NCI-H460 (cell line): ENCODE measurements around the gene CCR5AS.
"Not testable (repeated sequence)": the region's sequence is repeated elsewhere in the genome, so short reads cannot be mapped to it uniquely, and the experiment has no call there.

ENCODE experiments used
- DNase-seq: peaks from one replicate; pipeline ENCODE4 v3.0.0-alpha.2; 2016; ENCODE audit warnings: low read depth; ENCODE audit errors: extremely low read depth

Gene CCR5AS

DNA sequence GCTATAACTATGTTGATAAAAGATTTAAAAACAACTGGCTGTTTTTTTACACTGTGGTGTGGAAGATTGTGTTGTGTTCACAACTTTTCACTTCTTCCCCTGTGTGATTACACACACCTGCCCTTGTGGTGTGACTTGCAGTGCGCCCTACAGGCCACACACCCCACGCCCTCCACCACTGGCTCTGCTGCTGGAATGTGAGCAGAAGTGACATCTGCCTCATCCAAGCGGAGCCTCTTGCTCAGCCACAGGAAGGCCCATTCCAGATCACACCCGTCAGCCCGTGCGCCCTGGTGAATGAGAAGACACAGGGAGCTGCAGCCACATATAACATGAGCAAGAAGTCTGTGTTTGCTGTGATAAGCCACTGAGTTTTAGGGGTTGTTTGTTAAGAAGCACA is 46.0 kb downstream of the CCR5AS start:
- no peak for DNase-seq

DNA sequence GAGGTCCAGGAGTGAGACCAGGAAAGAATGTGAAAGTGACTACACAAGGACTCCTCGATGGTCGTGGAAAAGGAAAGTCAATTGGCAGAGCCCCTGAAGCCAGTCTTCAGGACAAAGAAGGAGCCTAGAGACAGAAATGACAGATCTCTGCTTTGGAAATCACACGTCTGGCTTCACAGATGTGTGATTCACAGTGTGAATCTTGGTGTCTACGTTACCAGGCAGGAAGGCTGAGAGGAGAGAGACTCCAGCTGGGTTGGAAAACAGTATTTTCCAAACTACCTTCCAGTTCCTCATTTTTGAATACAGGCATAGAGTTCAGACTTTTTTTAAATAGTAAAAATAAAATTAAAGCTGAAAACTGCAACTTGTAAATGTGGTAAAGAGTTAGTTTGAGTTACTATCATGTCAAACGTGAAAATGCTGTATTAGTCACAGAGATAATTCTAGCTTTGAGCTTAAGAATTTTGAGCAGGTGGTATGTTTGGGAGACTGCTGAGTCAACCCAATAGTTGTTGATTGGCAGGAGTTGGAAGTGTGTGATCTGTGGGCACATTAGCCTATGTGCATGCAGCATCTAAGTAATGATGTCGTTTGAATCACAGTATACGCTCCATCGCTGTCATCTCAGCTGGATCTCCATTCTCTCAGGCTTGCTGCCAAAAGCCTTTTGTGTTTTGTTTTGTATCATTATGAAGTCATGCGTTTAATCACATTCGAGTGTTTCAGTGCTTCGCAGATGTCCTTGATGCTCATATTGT is 47.0 kb downstream of the CCR5AS start:
- no peak for DNase-seq

DNA sequence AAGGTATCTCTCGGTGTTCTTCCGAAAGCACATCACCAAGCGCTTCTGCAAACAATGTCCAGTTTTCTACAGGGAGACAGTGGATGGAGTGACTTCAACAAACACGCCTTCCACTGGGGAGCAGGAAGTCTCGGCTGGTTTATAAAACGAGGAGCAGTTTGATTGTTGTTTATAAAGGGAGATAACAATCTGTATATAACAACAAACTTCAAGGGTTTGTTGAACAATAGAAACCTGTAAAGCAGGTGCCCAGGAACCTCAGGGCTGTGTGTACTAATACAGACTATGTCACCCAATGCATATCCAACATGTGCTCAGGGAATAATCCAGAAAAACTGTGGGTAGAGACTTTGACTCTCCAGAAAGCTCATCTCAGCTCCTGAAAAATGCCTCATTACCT is 48.4 kb downstream of the CCR5AS start:
- no peak for DNase-seq

DNA sequence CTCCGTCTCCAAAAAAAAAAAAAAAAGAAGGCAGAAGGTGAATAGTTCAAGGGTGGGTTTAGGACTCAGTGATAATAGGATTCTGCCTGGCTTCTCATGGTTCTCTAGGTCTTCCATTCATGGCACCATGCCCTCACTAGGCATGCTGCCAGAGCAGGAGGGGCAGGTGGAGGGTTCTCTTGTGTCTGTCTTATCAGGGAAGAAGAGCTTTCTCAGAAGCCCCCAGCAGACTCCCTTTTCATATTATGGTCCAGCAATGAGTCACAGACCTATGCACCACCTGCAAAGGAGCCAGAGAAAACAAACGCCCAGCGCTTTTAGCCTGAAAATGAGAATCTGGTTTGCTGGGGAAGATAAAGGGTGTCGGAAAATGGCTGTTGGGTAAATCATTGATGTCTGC is 50.0 kb downstream of the CCR5AS start:
- DNase-seq: no peak

DNA sequence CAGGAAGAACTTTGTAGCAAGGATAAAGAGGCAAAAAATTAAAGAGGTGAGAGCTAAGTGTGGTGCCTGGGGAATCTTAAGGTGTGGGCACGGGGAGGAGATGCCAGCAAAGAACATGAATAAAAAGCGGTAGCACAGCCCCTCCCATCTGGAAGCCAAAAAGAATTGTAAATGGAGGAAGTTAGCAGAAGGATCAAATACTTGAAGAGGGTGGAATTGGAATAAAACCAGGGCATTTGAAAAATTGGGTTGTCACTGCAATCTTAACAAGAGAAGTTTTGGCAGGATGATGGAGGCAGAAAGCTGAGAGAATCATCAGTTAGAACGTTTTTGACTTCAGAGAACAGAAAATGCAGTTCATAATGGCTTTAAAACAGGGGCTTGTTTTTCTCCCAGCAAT is 50.6 kb downstream of the CCR5AS start:
- DNase-seq: no peak

DNA sequence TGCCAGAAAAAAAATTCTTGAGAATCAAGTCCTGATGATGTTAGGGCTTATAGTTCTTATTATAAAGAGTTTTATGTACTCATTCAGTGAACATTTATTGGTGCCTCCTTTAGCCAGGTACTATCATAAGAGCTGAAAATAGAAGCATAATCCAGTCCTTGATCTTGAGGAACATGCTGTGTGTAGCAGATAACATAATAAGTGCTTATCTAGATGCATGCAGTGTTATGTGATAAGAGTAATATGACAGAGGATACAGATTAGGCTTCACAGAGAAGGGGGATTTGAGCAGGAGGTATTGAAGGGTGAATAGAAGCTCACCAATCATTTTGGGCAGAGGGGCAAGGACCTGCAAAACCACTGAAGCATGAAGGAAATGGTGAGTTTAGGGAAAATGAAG is 51.9 kb downstream of the CCR5AS start:
- DNase-seq: no peak

DNA sequence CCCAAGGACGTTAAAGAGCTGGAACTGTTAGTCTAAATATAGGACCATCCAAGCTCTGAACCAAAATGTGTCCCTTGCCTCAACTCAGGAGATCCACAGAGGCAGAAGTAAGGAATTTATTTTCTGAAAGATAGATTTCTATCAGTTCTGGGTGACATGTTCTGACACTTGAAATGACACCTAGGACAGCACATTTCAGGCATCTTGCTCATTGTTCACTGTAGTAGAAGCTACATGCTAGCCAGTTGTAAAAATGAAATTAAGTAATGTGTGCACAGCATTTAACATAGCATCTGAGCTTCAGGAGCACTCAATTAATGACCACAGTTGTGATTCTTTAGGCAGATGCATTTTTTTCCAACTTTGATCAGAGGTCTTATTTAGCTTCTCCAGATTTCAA is 52.4 kb downstream of the CCR5AS start:
- no peak for DNase-seq

DNA sequence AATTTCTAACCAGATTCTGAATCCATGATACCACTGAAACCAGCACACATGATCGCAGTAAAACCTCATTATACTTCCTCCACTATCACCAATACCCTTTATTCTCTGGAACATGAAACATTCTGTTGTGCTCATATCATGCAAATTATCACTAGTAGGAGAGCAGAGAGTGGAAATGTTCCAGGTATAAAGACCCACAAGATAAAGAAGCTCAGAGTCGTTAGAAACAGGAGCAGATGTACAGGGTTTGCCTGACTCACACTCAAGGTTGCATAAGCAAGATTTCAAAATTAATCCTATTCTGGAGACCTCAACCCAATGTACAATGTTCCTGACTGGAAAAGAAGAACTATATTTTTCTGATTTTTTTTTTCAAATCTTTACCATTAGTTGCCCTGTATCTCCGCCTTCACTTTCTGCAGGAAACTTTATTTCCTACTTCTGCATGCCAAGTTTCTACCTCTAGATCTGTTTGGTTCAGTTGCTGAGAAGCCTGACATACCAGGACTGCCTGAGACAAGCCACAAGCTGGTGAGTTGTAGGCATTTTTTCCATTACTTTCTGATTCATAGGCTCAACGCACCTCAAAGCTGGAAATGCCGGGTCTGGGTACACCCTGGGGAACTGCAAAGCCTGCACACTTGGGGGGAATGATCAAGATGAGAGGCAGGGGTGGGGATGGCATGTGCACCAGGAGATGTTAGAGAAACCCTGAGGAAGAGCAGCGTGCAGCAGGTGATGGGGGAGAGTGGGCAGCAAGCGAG is 53.0 kb downstream of the CCR5AS start, which contains the start of gene CCR2:
Gene CCR2 (plus strand): TSS at position 465 of the 764 bp plus-strand sequence. CDS start 3,417 bp downstream, outside the sequence.
- no peak for DNase-seq

DNA sequence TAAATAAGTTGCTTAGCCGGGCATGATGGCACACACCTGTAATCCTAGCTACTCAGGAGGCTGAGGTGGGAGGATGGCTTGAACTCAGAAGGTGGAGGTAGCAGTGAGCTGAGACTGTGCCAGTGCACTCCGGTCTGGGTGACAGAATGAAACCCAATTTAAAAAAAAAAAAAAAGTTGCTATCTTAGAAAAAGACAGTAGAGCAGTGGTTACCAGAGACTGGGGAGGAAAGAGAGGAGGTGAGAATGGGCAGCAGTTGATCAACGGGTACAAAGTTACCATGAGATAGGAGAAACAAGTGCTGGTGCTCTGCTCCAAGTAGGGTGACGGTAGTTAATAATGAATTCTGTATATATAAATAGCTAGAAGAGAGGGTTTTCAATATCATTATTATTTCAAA is 53.8 kb downstream of the CCR5AS start:
- no peak for DNase-seq

DNA sequence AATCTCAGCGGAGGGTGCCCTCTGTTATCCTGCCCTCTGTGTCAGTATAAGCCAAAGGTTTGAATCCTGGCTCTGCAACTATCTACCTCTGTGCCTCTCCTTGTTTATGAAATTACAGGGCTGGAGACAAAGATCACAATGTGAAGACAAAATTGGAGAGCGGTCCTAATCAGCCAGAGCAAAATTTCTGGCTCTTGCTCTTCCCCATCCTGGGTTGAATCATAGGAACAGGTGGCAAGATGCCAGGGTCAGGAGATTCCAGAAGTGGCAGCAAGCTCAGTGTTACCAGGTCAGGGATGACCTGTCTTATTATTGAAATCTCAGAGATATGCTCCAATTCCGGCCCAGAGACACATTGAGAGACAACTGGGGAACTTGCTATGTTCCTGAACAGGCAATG is 55.2 kb downstream of the CCR5AS start:
- DNase-seq: no peak

DNA sequence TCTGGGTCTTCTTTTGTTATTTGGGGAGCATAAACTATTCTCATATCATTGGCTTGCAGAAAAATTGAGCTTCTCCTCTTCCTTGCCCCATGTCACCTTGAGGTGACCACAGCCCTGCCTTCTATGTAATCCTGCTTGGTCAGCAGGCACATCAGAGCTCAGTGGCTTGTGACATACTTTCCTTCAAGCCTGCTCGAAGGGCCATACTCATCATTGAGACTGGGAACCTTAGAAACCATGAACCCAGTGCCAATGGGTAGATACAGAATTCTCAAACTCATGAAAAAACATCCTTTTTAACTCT is 56.7 kb downstream of the CCR5AS start:
- no peak for DNase-seq

DNA sequence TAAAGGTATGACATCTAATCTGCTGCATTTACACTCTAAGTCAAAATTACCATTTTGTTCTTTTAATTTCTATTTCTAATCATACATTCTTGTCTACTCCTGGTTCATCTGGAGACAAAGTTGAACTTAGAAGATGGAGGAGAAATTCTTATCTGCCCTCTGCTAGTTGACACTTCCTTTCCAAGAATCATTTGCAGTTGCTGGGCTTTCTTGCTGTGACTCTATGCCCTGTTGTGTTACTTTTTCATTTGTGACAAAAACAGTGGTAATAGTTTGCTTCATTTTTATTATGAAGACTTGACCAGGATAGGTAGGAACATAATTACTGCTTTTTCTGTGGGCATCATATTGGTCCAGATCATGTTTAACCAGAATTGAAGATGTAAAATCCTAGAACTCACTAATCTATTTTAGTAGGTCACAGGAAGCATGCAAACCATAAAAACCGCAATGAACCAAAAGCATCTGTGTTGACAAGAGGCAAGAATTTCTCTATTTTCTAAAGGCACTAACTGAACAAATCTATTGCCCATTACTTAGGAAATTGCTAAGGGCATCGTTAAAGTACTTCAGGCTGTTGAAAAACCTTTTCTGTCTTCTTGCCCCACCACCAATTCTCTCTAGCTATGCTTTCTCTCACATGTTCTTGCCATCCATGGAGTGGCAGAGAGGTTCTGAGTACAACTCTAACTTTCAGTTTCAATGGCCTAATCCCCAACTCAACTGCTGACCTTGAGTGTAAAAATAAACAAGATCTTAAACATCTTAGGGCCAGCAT is 57.2 kb downstream of the CCR5AS start:
- no peak for DNase-seq

DNA sequence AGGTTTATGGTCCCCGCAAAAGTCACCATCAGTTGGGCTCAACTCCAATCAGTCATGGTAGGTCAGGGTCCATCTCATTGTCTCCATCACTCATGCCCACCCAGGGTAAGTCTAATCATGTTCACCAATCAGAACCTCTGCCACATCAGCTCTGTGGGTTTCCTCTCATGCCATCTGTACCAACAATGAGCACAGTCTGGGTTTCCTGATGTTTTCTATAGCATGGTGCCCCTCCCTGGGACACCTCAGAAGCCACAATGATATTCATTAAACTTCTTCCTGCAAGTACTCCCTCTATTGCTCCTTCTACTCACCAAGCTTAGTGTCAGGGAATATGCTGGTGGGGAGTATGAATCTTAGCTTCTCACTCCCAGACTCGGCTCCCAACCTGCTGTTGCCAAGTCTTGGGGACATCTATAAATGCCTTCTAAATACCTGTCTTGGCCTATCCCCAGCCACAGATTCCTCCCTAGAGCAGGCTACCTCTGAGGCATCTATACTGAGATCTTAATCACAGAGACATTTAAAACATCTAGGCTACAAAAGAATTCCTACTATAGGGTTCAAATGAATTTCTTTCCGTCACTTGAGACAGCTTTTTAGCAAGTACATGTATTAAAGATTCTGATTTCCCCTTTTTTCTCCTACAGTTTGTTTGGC is 57.9 kb downstream of the CCR5AS start:
- no peak for DNase-seq

DNA sequence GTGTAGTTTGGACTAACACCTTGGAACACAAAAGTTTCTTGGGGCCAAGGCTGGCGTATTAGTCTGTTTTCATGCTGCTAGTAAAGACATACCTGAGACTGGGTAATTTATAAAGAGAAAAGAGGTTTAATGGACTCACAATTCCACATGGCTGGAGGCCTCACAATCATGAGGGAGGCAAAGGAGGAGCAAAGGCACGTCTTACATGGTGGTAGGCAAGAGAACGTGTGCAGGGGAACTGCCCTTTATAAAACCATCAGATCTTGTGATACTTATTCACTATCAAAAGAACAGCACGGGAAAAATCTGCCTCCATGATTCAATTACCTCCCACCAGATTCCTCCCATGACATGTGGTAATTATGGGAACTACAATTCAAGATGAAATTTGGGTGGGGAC is 62.4 kb downstream of the CCR5AS start:
- DNase-seq: no peak

DNA sequence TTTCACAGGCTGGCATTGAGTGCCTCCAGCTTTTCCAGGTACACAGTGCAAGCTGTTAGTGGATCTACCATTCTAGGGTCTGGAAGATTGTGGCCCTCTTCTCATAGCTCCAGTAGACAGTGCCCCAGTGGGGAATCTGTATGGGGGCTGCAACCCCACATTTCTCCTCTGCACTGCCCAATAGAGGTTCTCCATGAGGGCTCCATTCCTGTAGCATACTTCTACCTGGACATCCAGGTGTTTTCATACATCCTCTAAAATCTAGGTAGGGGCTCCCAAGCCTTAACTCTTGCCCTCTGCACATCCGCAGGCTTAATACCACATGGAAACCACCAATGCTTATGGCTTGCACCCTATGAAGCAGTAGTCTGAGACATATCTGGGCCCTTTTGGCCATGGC is 68.0 kb downstream of the CCR5AS start:
- DNase-seq: no peak

DNA sequence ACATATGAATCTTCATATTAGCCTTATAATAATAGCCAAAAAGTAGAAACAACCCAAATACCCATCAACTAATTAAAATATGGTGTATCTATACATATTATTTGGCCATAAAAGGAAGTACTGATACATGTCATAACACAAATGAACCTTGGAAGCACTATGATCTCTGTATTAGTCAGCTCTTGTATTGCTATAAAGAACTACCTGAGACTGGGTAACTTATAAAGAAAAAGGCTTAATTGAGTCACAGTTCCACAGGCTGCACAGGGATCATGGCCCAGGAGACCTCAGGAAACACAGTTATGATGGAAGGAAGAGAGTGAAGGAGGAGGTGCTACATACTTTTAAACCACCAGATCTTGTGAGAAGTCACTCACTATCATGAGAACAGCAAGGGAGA is 69.0 kb downstream of the CCR5AS start:
- no peak for DNase-seq

DNA sequence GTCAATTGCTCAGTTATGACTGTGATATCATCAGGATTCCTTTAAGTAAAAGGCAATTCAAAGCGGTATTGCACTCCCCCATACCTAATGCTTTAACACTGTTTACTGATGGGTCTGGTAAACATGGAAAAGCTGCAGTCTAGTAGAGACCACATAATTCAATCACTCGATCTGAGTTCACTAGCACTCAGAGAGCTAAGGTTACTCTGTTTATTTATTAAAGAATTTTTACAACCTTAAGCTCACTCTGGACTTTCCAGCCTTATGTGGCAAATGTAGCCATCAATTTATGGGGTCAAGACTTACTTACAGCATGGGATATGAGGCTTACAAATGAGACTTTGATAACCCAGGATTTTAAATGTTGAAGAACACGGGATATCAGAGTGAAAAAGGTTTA is 71.3 kb downstream of the CCR5AS start:
- DNase-seq: no peak

DNA sequence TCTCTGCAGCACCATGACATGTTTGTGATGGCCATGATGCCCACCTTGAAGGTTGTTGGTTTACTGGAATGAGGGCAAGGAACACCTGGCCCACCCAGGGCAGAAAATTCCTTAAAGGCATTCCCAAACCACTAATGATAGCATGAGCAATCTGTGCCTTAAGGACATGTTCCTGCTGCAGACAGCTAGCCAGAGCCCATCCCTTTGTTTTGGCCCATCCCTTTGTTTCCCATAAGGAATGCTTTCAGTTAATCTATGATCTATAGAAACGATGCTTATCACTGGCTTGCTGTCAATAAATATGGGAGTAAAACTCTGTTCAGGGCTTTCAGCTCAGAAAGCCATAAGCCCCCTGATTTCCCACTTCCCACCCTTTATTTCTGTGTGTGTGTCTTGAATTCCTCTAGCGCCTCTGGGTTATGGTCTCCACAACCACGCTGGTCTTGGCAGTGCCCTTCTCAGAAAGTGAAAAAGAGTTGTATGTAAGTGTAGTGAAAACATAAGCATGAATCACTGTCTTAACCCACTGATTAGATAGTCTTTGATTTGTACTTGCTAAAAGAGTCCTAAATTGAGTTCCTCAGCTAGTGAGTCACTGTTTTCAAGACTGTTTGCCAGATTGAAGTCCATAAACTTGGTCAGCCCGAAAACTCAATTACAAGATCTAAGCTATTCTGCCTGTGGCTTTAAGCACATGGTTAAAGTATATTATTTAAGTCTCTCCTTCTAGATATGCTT is 72.0 kb downstream of the CCR5AS start:
- no peak for DNase-seq

DNA sequence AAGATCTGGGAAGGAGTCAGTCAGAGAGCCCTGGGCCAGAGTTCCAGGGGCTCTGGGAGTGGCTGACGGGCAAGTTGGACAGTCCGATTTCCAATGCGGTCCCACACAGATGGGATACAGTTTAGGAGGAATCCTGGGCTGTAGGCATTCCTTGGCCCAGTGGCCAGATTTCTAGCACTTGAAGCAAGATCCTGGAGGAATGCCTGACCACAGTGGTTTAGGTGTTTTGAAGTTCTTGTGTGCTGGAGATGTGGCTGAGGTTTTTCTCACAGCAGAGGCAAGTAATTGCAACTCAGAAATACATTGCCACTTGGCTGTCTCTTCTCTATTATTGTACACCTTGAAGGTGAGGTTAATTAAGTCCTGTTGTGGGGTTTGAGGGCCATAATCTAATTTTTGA is 76.2 kb downstream of the CCR5AS start:
- DNase-seq: not testable (repeated sequence)

DNA sequence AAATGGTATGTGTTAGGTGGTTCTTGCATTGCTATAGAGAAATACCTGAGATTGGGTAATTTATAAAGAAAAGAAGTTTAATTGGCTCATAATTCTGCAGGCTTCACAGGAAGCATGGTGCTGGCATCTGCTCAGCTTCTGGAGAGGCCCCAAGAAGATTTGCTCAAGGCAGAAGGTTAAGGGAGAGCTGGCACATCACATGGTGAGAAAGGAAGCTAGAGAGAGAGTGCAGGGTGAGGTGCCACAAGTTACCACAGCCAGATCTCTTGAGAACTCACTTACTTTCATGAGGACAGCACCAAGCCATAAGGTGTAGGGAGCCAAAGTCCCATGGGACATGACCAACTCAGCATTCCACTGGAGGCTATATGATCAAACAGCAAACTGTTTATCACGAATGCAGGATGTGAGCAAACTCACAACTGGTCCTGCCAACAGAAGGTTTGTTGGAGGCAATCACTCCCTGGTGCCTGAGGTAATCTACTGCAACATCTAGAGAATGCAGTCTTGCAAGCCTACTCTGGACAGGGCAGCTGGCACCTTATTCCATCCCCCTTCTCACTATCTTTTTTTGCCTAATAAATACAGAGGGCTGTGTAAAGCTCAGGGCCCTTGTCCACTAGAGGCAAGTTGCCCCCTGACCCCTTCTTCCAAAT is 81.1 kb downstream of the CCR5AS start:
- DNase-seq: no peak
